Measurements from ENCODE around the gene P4HA2.

DNA sequence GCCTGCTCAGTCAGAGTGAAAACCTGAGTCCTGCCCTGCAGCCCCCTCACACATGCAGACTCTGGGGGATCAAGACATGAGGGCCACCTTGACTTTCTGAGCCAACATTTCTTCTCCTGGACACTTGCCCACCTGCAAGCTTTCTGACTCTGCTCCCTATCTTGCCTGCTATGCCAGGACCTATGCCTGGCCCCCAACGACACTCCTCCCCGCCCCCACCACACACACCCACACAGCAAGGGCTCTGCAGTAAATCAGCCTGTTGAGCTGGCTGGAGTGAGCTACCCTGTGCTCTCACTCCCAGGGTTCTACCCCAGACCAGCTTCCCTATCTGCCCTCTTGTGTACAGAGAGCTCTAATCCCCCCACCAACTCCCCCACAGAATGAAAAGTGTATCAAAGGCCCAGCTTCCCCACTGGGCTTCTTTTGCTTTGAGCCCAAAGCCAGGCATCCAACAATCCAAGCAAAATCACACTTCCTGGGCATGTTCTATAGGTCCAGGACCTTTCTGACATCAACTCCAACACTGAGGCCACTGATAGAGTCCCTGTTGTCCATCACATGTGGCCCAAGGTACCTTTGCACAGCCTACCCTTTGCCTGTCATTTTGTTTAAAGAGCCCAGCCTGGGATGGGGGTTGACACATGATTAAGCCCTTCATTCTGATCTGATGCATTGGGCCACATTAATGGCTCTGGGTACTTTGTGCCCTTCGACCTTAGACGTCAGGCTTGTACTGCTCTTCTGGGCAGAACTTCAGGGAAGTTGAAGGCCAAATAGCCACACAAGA, 37.1 kb upstream of the P4HA2 start:
- TF ChIP-seq CTCF (IDR thresholded peaks at IDR 0.05) (no peak), POLR2AphosphoS5 (IDR thresholded peaks at IDR 0.05) (no peak)
